H9 (cell line): Measurements from ENCODE around the gene CEP89. TPM values are rescaled to one million over a fixed set of nuclear protein-coding genes. Genes with fewer than 3 reads are reported as not detected.

Source experiments
- DNase-seq: peaks from one replicate; pipeline ENCODE4 v3.0.0-alpha.2; 2017
- H2AFZ ChIP-seq: one replicate; pipeline ENCODE4 v1.6.1; 2013; ENCODE audit warnings: mild to moderate bottlenecking, low read length, control low read depth, moderate library complexity
- H2AK5ac ChIP-seq: 2 replicates; pipeline ENCODE4 v1.6.1; 2013; ENCODE audit warnings: low read length, control low read depth, mixed read lengths; ENCODE audit not compliant: insufficient read length
- H2BK120ac ChIP-seq: one replicate; pipeline ENCODE4 v1.6.1; 2013; ENCODE audit warnings: low read depth, mild to moderate bottlenecking, low read length, control low read depth, inconsistent platforms; ENCODE audit not compliant: poor library complexity, severe bottlenecking
- H2BK12ac ChIP-seq: 2 replicates; pipeline ENCODE4 v1.6.1; 2013; ENCODE audit warnings: low read length, control low read depth, mixed read lengths, low read depth; ENCODE audit not compliant: insufficient read length
- H2BK15ac ChIP-seq: 2 replicates; pipeline ENCODE4 v1.6.1; 2013; ENCODE audit warnings: low read depth, low read length, control low read depth
- H2BK20ac ChIP-seq: one replicate; pipeline ENCODE4 v1.6.1; 2013; ENCODE audit warnings: low read depth, mild to moderate bottlenecking, low read length, control low read depth, inconsistent platforms; ENCODE audit not compliant: poor library complexity, severe bottlenecking
- H2BK5ac ChIP-seq: 2 replicates; pipeline ENCODE4 v1.6.1; 2013; ENCODE audit warnings: low read length, control low read depth, mixed read lengths; ENCODE audit not compliant: insufficient read length
- H3K14ac ChIP-seq: 2 replicates; pipeline ENCODE4 v1.6.1; 2013; ENCODE audit warnings: low read length, control low read depth; ENCODE audit not compliant: insufficient read depth
- H3K18ac ChIP-seq: 2 replicates; pipeline ENCODE4 v1.6.1; 2013; ENCODE audit warnings: low read depth, mild to moderate bottlenecking, mixed read lengths, low read length, control low read depth; ENCODE audit not compliant: insufficient read length
- H3K23ac ChIP-seq: 2 replicates; pipeline ENCODE4 v1.6.1; 2013; ENCODE audit warnings: low read length, control low read depth, mixed read lengths, low read depth; ENCODE audit not compliant: insufficient read length
- H3K23me2 ChIP-seq: 2 replicates; pipeline ENCODE4 v1.6.1; 2013; ENCODE audit warnings: low read depth, mild to moderate bottlenecking, mixed read lengths, low read length, control low read depth; ENCODE audit not compliant: insufficient read length, poor library complexity, severe bottlenecking
- H3K27ac ChIP-seq: 2 replicates; pipeline ENCODE4 v1.5.1; 2013; ENCODE audit warnings: low read length, control low read depth, mixed read lengths, low read depth; ENCODE audit not compliant: insufficient read length
- H3K27me3 ChIP-seq: 2 replicates; pipeline ENCODE4 v1.6.1; 2013; ENCODE audit warnings: low read length, control low read depth, inconsistent platforms; ENCODE audit not compliant: insufficient read depth
- H3K4ac ChIP-seq: 2 replicates; pipeline ENCODE4 v1.6.1; 2013; ENCODE audit warnings: low read depth, mild to moderate bottlenecking, control low read depth, inconsistent platforms, low read length, moderate library complexity
- H3K4me1 ChIP-seq: 2 replicates; pipeline ENCODE4 v1.6.1; 2013; ENCODE audit warnings: low read length, control low read depth, inconsistent platforms; ENCODE audit not compliant: insufficient read depth
- H3K4me2 ChIP-seq: 2 replicates; pipeline ENCODE4 v1.6.1; 2013; ENCODE audit warnings: low read length, control low read depth, mixed read lengths; ENCODE audit not compliant: insufficient read length, insufficient read depth
- H3K56ac ChIP-seq: 2 replicates; pipeline ENCODE4 v1.6.1; 2013; ENCODE audit warnings: low read depth, mild to moderate bottlenecking, mixed read lengths, low read length, control low read depth; ENCODE audit not compliant: insufficient read length
- H3K79me1 ChIP-seq: 2 replicates; pipeline ENCODE4 v1.6.1; 2013; ENCODE audit warnings: low read depth, mild to moderate bottlenecking, moderate library complexity, low read length, control low read depth, inconsistent platforms; ENCODE audit not compliant: insufficient read depth, poor library complexity, severe bottlenecking
- H3K79me2 ChIP-seq: 2 replicates; pipeline ENCODE4 v1.6.1; 2013; ENCODE audit warnings: low read length, control low read depth, inconsistent platforms; ENCODE audit not compliant: insufficient read depth
- H3K9ac ChIP-seq: 2 replicates; pipeline ENCODE4 v1.6.1; 2013; ENCODE audit warnings: low read length, control low read depth, mixed read lengths; ENCODE audit not compliant: insufficient read length; ENCODE audit errors: extremely low read depth
- H3K9me3 ChIP-seq: one replicate; pipeline ENCODE4 v1.6.1; 2013; ENCODE audit warnings: low read depth, low read length, inconsistent platforms; ENCODE audit not compliant: control insufficient read depth
- H3T11ph ChIP-seq: one replicate; pipeline ENCODE4 v1.6.1; 2013; ENCODE audit warnings: mild to moderate bottlenecking, low read length, control low read depth, inconsistent platforms
- H4K20me1 ChIP-seq: one replicate; pipeline ENCODE4 v1.6.1; 2013; ENCODE audit not compliant: control insufficient read depth, insufficient read length, insufficient read depth
- H4K5ac ChIP-seq: 2 replicates; pipeline ENCODE4 v1.6.1; 2013; ENCODE audit warnings: low read depth, mild to moderate bottlenecking, mixed read lengths, low read length, control low read depth; ENCODE audit not compliant: insufficient read length
- H4K8ac ChIP-seq: replicated peaks from 2 replicates; pipeline ENCODE4 v1.6.1; 2013; ENCODE audit warnings: low read length, control low read depth, mixed read lengths, low read depth; ENCODE audit not compliant: insufficient read length
- H4K91ac ChIP-seq: 2 replicates; pipeline ENCODE4 v1.6.1; 2013; ENCODE audit warnings: low read depth, mild to moderate bottlenecking, moderate library complexity, mixed read lengths, low read length, control low read depth; ENCODE audit not compliant: insufficient read length
- H3K27ac Mint-ChIP-seq, 3 experiments: 2 replicates in 2 of 3; 3 replicates in 1 of 3; pipeline ENCODE4 v1.8.0; 2020 to 2021; ENCODE audit warnings: mixed read lengths in 3 of 3, mild to moderate bottlenecking in 1 of 3, moderate library complexity in 1 of 3
- H3K27me3 Mint-ChIP-seq: 2 replicates; pipeline ENCODE4 v1.8.0; 2021; ENCODE audit warnings: low read depth, mild to moderate bottlenecking, moderate library complexity, mixed read lengths
- H3K36me3 Mint-ChIP-seq, 3 experiments: 2 replicates in 2 of 3; 3 replicates in 1 of 3; pipeline ENCODE4 v1.8.0; 2020 to 2021; ENCODE audit warnings: low read depth in 3 of 3, mixed read lengths in 3 of 3; ENCODE audit not compliant: insufficient read depth in 1 of 3
- H3K4me1 Mint-ChIP-seq, 2 experiments: 2 replicates each; pipeline ENCODE4 v1.8.0; 2020; ENCODE audit warnings: mixed read lengths in 2 of 2
- H3K4me3 Mint-ChIP-seq, 2 experiments: 2 replicates in 1 of 2; 3 replicates in 1 of 2; pipeline ENCODE4 v1.8.0; 2020 to 2021; ENCODE audit warnings: mild to moderate bottlenecking in 2 of 2, mixed read lengths in 2 of 2, moderate library complexity in 1 of 2
- H3K9me3 Mint-ChIP-seq, 2 experiments: 2 replicates in 1 of 2; 3 replicates in 1 of 2; pipeline ENCODE4 v1.8.0; 2020; ENCODE audit warnings: mild to moderate bottlenecking in 2 of 2, mixed read lengths in 2 of 2, moderate library complexity in 1 of 2
- WGBS: extraction: QIAGEN DNeasy Blood & Tissue Kit; methylation state at CpG from one replicate; pipeline ENCODE4 v1.1.7; 2013; ENCODE audit warnings: missing lambda C conversion rate, low lambda C conversion rate, mixed read lengths; ENCODE audit not compliant: insufficient read length; ENCODE audit errors: extremely low coverage; 5-methylcytosine and 5-hydroxymethylcytosine counted together
- total RNA-seq: library from RNA; stranded (reverse); gene quantifications from 2 replicates; pipeline ENCODE4 v1.2.1, GENCODE V29; 2021
- TF ChIP-seq, protein P1 (sequence below): fragments of 200-600 bp; sonication (generic); conservative IDR thresholded peaks from 3 replicates; pipeline ENCODE4 v1.8.0; 2021; ENCODE audit warnings: antibody characterized with exemption, mild to moderate bottlenecking

The CEP89 gene
- total RNA-seq, 1 experiment from 2014 or later, result 22.1 TPM

GRCh38 chr19:32859591-32859990, 112.2 kb downstream of the CEP89 start:
- Histone ChIP-seq H3K27me3 (no peaks in the 10 kb centered on the region), H3K23me2 (no peaks in the 10 kb centered on the region), H3K56ac (no peak overlapping the region), H3K79me1 (no peaks in the 10 kb centered on the region), H3K9me3 (no peaks in the 10 kb centered on the region), H3K14ac (no peak overlapping the region), H3K27ac (no peak overlapping the region), H3K9ac (no peak overlapping the region), H2BK12ac (no peak overlapping the region), H2BK15ac (no peak overlapping the region), H3K23ac (no peak overlapping the region), H2BK20ac (no peak overlapping the region), H4K5ac (no peak overlapping the region), H2BK120ac (no peak overlapping the region), H4K8ac (no peak overlapping the region), H3K18ac (no peak overlapping the region), H3K79me2 (no peaks in the 10 kb centered on the region), H4K91ac (no peak overlapping the region), H3K4me1 (no peaks in the 10 kb centered on the region), H2AK5ac (no peak overlapping the region), H4K20me1 (no peaks in the 10 kb centered on the region), H2AFZ (no peak overlapping the region), H3K4ac (no peak overlapping the region), H2BK5ac (no peak overlapping the region), H3T11ph (no peak overlapping the region), H3K4me2 (no peak overlapping the region)
- no peaks in the 10 kb centered on the region for H3K27me3 Mint-ChIP-seq
- H3K36me3 Mint-ChIP-seq, result no peaks in the 10 kb centered on the region
- no CpG with 5 or more reads among the region's 19 CpGs for WGBS
- H3K9me3 Mint-ChIP-seq, result no peaks in the 10 kb centered on the region
- no peak for DNase-seq
- TF ChIP-seq, protein P1, sequence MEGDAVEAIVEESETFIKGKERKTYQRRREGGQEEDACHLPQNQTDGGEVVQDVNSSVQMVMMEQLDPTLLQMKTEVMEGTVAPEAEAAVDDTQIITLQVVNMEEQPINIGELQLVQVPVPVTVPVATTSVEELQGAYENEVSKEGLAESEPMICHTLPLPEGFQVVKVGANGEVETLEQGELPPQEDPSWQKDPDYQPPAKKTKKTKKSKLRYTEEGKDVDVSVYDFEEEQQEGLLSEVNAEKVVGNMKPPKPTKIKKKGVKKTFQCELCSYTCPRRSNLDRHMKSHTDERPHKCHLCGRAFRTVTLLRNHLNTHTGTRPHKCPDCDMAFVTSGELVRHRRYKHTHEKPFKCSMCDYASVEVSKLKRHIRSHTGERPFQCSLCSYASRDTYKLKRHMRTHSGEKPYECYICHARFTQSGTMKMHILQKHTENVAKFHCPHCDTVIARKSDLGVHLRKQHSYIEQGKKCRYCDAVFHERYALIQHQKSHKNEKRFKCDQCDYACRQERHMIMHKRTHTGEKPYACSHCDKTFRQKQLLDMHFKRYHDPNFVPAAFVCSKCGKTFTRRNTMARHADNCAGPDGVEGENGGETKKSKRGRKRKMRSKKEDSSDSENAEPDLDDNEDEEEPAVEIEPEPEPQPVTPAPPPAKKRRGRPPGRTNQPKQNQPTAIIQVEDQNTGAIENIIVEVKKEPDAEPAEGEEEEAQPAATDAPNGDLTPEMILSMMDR, result no peak
- H3K4me3 Mint-ChIP-seq, result no peak overlapping the region
- H3K27ac Mint-ChIP-seq, result peak overlapping the region in 1 of 3 experiments; percentile 45; a peak in 2 of 7 replicates
- H3K4me1 Mint-ChIP-seq, result no peaks in the 10 kb centered on the region
